ENCODE measurements around the gene MYMK.

Gene MYMK

DNA sequence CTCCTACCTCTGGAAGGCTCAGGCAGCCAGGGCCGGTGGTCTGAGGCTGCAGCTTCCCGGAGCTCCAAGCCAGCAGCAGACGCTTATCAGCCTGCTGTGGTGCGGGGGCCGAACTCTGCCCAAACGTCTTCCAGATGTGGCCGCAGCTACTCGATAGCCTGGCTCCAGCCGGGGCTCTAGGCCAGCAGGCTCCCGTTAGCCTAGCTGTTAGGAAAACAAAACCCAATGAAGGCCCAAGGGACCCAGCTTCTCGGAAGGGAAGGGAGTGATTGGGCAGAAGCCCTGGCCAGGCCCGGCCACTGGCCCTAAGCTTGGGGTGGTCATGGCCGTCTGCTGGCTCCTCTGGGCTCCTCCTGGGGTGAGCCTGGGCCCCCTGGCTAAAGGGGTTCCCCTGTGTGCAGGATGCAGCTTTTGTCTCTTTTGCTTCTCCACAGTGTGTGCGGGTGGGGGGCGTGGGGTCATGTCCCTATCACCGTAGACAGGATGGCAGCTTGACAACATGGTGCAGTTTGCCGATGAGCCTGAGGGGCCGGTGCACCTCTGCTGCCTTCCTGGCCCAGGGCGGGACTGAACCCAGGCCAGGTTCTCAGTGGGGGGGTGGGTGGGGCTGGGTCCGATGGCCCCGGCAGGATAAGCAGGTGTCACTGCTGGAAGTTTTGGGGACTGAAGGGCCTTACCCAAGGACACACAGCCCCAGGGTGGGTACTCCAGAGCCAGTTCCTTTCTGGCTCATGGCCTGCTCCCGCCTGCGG lies 18.7 kb downstream of the MYMK start:
- no peak for DNase-seq

DNA sequence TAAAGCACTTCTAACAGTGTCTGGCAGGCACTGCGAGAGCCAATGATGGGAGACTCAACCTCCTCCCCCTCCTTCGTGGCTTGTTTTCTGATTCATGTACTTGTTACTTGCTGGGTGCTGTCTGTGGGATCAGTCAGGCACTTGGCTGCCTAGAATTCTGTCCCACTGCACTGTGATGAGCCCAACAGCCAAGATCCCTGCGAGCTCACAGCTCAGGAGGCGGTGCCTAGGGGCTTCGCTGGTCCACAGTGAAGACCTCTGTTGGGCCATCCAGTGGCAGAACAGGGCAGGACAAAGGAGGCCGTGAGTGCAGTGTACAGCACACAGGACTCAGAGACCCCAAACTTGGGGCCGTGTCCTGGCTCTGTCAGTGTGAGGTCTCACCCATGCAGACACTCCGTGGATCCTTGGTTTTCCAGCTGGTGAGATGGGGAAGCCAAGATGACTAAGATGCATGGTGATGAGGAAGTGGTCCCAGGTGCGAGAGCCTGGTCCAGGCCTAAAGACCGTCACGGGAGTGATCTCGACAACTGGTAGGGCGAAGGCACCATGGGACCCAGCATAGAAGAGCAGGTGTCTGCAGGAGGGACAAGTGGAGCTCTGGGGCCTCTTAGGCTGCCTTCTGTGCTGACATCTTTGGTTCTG lies 19.5 kb downstream of the MYMK start:
- DNase-seq, result no peak

DNA sequence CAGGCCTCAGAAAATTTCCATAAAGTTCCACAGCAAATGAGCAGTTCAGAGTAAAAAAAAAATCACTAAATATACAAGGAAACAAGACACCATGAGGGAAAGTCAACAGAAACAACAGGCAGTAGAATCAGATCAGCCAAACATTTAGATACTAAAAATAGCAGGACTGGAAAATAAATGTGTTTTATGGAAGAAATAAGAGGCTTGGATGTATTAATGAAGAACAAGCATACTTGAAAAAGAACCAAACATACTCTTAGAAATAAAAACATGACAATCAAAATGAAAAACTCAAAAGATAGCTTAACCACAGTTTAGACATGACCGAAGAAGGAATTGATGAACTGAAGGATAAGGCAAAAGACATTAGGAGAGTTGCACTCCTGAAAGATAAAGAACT lies 22.6 kb downstream of the MYMK start:
- no peak for DNase-seq

DNA sequence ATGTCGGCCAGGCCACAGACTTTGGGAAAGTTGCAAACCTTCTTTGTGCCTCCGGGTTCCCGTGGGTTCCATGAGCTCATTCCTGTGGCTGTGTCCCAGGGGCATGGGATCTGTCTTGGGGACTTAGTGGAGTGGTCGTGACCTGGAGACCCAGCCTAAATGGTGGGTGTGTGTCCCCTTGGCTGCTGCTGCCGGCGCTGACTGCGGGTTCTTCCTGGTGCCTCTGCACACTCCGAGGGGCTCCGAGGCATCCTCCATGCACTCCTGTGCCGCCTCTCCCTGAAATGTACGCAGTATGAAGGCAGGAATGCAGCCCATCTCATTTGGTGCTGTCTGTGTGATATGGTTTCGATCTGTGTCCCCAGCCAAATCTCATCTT lies 24.9 kb downstream of the MYMK start:
- DNase-seq, result no peak

DNA sequence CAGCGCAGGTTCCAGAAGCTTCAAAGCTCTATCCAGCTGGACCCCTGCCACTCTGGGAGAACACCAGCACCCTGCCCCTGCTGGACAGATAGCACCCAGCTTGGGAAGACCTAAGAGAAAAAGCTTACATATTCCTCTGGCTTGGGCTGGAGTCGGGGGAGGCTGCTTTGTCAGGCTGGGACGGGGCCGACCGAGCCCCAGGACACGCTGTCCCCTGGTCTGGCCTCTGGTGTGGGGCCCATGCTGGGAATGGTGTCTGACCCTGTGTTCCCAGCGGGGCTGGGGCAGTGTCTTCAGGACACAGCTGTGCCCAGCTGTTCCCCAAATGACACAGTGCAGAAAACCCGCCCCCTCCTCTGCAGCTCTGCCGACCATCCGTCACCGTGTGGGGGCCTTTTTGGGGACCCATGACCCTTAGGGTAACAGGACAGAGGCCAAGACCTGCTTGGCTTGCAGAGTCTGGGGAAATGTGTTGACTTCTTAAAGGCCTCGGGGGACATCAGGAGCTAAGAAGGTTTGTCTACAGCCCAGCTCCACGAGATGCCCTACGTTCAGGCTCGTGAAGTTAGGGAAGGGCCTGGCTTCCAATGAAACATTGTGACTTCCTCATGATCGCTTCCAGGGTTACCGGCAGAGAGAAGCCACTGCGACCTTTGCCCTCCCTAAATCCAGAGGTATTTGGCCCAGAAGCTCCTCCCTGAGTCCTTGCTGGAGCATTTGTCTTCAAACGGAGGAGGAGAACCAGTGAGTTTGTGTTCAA lies 25.4 kb downstream of the MYMK start:
- DNase-seq, result no peak

DNA sequence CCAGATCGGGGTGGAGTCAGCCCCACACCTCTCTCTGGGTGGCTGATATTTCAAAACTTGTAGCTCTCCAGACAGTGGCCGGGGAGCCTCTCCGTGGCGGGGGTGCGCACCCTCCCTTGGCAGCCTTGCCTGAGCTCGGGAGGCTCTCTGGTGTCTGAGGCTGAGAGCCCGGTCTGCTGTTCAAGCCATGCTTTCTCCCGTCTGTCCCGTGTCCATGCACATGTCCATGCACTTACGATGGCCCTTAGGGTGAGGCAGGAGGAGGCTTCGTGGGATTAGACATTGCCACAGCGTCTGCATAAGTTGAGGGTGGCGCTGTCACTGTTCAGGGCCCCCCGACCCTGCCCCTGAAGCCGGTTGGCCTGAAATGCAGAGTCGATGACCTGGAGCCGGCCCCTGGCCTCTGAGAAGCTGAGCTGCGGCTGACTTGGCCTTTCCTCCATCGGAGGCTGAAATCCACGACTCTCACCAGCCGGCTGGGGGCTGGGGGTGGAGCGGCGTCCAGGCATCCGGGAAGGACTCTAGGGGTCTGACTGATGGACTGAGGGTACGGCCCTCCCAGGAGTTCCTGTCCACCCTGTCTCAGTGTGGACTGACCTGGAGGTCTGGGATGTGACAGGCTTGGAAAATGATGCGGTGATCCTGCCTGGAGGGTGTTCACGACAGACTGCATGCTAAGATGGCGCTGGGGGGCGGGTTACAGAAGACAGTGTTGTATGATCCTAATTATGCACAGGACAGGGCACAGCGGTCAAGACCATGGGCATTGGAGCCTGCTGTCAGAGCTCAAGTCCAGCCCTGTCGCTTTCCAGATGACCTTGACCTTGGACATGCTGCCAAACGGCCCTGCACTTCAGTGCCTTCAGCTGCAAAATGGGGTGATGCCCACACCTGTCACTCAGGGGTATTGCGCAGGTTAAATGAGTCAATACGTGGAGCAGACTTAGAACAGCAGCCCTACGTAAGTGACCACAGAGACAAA lies 27.6 kb downstream of the MYMK start:
- no peak for DNase-seq

DNA sequence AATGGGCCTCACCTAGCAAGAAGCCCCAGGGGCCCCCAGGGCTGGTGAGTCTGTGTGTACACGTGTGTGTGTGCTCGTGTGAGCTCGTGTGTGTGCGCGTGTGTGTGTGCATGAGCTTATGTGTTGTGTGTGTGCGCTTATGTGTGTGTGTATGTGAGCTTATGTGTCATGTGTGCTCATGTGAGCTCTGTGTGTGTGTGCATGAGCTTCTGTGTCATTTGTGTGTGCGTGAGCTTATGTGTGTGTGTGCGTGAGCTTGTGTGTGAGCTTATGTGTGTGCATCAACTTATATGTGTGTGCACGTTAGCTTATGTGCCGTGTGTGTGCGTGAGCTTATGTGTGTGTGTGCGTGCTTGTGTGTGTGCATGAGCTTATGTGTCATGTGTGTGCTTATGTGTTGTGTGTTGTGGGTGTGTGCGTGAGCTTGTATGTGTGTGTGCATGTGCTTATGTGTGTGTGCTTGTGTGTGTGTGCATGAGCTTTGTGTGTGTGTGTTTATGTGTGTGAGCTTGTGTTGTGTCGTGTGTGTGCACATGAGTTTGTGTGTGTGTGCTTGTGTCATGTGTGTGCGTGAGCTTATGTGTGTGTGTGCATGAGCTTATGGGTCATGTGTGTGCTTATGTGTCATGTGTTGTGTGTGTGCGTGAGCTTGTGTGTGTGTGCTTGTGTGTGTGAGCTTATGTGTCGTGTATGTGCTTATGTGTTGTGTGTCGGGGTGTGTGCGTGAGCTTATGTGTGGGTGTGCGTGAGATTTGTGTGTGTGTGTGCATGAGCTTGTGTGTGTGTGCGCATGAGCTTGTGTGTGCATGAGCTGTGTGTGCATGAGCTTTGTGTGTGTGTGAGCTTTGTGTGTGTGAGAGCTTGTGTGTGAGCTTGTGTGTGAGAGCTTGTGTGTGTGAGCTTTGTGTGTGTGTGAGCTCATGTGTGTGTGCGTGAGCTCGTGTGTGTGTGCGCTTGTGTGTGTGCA lies 29.1 kb downstream of the MYMK start:
- no peak for DNase-seq

DNA sequence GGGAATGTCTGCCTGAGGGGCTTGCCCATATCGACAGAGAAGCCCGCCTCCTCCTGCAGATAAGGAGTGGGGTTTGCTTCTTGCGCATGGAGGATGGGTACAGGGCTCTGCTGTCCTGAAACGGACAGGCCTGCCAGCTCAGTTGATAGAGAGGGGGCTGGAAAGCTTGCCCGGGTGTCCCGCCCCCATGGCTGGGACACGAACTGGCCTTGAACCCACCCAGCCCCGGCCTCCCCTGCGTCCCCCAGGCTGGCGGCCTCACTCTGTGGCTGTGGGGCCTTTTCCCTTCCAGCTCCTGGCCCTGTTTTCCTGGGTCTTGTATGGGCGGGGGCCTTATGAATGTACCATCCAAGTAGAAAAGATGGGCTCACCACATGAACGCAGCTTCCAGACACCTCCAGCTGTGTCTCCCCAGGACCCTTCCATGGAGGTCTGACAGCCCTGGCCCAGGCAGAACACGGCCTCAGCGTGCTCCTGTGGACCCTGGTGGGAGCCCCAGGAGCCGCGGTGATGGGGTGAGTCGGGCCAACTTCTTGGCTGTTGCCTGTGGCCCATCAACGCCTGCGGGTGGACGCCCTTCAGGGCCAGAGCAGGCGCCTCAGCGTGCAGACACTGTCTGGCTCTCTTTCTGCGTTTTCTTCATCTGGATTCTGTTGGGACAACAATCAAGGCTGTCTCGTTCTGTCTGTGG lies 30.0 kb downstream of the MYMK start:
- no peak for DNase-seq

DNA sequence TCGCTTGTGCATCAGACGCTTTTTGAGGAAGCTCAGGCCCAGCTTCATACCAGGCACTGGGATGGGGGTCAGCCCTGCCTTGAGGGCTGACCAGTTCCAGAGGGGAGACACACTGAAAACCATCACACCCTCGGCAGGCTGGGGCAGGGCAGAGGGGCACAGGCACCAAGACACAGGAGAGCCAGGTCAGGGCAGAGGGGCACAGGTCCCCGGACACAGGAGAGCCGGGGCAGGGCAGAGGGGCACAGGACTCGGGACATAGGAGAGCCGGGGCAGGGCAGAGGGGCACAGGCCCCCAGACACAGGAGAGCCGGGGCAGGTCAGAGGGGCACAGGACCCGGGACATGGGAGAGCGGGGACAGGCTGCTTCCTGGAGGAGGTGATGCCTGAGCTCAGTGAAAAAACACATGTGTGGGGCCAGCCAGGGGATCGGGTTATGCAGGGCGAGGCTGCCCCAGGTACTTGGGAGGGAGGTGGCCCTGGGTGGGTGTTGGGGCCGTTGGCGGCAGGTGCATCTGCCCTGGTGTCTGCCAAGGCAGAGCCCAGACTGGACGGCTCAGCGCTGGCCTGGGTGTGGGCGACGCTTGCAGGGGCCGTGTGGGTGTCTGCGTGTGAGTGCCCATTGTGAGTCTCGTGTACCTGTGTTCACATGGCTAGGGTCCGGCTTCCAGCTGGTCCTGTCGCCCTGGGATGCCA lies 30.8 kb downstream of the MYMK start:
- DNase-seq, result no peak

DNA sequence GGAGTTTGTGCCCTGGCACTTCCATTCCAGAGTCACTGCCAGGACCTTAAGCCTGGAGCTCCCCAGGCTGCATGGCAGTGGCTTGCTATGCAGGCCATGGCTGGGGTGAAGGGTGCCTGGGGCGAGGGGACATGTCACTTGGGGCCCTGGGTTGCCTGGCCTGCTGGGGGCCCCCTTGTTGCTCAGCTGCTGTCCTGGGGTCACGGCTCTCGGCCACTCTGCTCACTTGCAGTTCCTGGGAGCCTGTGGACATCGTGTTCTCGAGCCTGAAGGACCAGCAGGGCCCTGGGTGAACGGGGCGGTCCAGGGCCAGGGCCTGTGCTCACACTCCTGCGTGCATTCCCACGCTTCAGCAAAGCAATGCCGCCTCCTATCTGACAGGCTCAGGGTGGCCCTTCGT lies 31.3 kb downstream of the MYMK start:
- DNase-seq, result no peak

DNA sequence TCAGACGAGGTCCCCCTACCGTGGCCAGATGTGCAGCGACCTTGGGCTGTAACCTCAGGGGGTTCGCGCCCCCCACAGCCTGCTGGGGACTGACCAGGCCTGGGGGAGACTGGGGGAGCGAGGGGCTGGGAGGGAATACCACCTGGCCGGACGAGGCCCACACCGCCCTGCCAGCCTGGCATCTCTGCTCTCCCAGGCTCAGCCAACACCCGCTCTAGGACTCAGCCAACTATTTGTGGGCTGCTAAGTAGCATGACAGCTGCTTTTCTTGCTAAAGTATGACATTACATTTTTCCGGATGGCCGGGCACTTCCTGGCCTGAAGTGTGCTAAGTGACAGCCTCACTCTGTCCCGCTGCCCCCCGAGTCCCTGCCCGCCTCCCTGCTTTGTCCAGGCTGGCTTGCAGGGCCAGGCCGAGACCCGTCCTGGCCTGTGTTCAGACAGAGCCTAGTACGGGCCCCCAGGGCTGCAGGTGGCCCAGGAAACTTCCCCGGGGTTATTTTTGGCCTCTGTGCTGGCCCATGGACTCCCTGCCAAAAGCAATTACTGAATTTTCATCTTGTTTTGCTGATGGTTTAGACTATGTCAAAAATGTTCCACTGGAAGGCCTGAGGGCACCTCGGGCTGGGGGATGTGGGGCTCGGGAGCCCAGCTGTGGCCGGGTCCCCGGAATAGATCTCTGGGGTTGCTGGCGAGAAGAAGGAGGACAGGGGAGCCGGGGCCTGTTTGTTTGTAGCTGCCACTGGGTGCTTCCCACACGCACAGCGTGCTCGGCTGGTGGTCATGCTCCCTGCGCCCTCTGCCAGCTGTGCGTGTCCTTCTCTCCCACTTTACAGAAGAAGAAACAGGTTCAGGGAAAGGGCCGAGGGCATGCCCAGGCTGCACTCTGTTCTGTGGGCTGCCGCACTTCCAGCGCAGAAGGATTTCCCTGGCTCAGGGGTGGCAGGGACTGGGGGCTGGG lies 32.4 kb downstream of the MYMK start:
- no peak for DNase-seq

DNA sequence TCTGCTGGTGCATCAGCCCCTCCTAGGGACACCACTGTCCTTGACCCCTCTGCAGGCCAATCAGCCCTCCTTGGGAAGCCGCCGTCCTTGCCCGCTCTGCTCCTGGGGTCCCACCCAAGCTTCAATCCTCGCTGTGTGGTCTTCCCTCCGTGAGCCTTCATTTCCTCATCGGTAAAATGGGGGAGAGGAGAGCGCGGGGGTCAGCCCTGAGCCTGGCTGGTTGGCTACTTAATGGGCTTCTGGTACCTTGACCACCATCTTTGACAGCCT lies 33.2 kb downstream of the MYMK start:
- DNase-seq, result no peak

DNA sequence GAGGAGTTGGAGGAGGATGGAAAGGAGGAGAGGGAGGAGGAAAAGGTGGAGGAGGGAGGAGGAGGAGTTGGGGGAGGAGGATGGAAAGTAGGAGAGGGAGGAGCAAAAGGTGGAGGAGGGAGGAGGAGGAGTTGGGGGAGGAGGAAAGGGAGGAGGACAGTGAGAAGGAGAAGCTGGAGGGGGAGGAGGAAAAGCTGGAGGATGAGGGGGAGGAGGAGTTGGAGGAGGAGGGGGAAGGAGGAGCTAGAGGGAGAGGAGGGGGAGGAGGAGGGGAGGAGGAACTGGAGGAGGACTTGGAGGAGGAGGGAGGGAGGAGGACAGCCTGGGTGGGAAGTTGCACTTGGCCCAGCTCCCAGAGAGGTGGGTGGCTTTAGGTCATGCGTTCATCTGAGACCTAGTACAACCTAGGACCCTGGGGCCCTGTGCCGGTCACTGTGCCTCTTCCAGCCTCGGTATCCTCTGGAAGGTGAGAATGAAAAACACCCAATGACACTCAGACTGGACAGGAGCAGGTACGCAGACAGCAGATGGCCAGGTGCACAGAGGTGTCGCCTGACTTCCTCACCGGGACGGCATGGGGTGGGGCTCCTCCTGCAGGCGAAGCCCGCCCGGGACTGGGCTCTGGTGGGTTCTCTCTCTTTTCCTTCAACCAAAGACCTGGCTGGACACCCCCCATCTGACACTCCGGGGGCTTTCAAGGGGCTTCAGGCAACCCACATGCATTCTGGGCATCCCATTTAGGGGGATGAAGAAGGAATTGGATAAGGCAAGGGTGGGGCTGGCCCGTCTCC lies 33.7 kb downstream of the MYMK start:
- no peak for DNase-seq

DNA sequence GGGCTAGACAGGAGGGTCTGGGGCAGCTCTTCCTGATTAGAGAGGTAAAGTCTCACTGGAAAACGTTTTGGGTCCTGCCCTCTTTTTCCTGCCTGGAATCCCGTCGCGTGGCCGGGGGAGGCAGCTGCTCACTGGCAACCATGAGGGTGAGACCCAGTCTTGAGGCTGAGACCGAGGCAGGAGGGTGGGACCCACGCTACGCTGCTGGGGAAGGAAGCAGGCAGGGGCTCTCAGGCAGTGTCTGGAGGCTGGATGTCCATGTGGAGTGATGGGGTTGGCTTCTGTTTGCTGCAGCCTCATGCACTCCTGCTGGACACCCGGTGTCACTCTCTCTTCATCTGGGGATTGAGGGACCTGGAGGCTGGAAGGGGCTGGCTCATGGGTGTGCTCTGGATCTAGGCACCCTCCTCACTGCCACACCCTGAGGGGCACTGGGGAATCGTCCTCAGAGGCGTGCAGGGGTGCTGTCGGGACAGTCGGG lies 34.5 kb downstream of the MYMK start:
- DNase-seq, result no peak

DNA sequence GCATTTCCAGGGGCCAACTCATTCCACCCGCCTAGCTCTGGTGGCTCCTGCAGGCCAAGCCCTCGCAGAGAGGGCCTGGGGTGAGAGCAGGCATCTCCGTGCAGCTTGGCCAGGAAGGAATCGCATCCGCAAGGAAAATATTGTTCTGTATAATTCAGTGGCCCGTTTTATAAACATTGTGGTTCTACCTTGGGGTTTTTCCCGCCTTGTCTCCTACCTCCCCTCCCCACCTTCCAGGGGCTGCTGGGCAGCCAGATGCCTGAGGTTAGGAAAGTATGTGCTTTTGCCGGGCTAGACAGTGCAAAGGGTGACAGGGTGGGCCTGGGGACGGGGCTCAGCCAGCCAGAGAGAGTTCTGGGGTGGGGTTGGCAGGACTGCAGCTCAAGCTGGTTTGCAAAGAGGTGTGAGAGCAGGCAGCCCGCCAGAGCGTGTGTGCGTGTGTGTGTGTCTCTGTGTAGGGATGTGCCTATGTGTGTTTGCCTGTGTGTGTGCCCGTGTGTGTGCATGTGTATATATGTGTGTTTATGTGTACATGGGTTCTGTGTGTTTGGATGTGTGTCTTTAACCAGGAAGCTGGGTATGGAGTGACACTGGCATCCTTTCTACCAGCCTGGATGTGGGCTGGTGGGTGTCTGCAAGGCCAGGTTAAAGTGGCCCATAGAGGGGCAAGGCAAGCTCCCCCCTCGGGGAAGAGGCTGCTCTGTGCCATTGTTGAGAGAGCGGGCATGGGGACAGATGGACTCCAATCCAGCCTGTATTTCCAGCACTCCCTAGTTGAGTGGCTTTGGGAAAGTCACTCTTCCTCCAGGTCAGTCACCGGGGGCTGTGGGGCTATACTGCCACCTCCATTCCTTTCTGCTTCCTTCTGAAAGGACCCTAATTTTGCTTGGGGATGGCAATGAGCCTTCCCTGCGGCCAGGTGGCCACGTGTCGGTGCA lies 35.2 kb downstream of the MYMK start:
- no peak for DNase-seq

DNA sequence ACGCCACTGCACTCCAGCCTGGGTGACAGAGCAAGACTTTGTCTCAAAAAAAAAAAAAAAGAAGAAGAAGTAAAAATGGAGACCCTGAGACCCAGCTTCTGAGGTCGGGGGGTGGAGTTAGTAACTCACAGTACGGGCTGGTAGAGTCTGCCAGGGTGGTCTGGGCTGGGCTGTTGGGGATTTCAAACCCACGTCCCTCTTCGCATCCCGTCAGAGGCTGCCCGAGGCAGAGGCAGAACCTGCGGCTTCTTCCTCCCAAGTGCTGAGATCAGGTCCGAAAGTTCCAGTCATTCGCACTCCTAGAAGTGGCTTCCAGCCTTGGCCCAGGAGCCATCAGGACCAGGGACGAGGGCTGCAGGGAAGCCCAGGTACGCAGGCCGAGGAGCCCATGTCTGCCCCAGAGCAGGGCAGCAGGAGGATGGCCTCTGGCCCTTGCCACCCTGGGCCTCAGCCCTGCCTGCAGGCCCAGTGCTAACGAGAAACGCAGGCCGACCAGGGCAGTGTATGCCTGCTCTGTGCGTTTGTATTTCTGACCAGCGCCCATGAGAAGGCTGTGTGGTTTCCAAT lies 36.0 kb downstream of the MYMK start:
- no peak for DNase-seq
